Pulmonary artery endothelial cell (primary cell): ENCODE measurements around the gene APCDD1. TPM values are rescaled to one million over a fixed set of nuclear protein-coding genes. Genes with fewer than 3 reads are reported as not detected.

Experiments used
- DNase-seq: peaks from one replicate; pipeline ENCODE4 v3.0.0-alpha.2; 2011; ENCODE audit warnings: low read depth, low spot score
- total RNA-seq: library from RNA; depleted of rRNA; stranded (reverse); fragments of >200 nt; gene quantifications from 2 replicates; pipeline ENCODE4 v1.2.3, GENCODE V29; 2014

The APCDD1 gene
- total RNA-seq, 1 donor from 2014 or later: 0.20 TPM

- DNase-seq: no peak
These were observed 22.8 kb upstream of the APCDD1 start for GRCh38 chr18:10431680-10432079.

GRCh38 chr18:10432781-10433180, 21.7 kb upstream of the APCDD1 start:
- DNase-seq: no peak

GRCh38 chr18:10436160-10436559, 18.3 kb upstream of the APCDD1 start:
- no peak for DNase-seq

DNA sequence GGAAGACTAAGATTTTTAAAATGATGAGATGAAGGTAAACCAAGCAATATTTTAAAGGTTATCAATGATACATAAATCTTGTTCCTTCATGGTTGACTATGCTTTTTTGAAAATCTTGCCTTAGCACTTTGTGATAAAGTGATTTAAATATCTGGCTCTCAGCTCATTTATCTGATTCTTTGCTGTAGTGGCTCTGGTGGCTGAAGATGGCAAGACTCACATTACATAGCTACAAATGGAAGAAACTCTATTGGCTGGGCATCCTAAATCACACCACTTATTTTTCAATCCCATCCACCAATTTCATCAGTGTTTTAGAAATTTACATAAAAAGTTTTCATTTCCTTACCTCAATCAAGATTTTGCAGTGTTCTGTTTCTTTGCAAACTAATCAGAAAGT, 16.6 kb upstream of the APCDD1 start:
- no peak for DNase-seq

DNA sequence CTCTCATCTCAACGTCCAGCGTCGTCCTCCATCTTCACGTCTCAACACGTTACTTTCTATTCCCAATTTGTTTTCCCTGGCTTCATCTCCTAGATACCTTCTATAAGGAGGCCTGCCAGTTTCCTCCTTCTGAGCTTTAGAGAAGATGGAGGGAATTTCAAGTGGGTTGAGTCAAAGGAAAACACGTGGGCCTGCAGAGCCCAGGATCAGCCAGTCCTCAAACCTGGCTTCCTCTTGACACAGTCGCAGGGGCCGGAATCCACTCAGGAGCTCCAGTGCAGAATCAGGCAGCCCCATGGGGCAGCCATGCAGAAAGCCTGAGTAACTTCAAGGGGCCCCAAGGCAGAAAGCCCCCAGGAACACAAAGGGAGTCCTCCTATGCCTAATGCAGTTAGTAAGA, 14.5 kb upstream of the APCDD1 start:
- DNase-seq: no peak

DNA sequence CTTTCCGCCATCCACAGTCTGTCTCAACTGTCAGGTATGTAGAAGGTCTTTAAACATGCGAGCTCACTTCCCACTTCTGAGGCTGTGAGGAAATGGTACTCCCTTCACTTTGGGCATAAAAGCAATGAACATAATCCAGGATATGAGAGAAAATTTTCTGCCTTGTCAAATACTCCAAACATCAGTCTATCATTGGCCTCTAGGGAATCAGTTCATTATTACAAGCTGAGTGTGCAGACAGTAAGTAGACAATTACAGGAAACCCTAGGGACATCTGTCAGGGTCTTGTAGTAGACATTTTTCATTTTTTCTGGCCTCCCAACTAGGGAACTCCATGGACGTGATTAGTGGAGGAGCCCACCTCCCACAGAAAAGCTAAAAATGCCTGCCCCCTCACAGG, 13.6 kb upstream of the APCDD1 start:
- DNase-seq: no peak

DNA sequence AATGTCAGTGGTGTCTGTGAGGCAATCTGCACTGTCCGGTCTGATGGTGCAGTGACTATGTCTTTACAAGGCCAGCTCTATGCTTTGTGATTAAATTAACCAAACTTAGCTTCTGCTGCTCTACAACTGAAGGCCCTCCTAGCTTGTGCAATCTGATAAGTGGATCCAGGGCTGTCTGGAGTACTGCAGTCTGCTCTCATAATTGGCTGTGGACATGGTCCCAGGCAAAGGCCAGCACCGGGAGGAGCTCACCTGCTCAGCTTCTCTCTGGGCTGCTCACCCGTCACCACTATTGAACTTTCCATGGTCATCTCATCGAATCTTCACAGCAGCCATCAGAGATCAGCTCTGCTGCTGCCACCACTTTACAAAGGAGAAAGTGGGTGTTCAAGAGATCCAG, 13.0 kb upstream of the APCDD1 start:
- DNase-seq: no peak

DNA sequence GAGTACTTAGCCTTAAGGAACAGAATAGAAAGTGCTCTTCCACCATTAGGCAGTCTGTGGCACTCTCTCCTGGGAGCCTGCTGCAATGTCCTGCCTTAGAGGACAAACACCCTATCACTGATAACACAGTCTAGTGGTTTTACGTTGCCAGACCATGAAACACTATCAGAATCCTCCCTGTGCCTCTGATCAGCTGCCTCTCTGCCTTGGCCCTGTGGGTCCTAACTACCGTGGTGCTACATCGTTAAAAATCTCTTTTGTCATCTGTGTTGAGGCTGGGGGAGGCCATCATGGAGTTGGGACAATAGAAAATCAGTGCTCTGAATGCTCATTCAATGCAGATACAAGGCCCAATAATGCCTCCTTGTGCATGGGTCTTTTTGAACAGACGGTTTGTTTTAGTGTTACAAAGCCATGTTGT, 11.9 kb upstream of the APCDD1 start:
- DNase-seq: no peak

GRCh38 chr18:10443001-10443400, 11.4 kb upstream of the APCDD1 start:
- no peak for DNase-seq

DNA sequence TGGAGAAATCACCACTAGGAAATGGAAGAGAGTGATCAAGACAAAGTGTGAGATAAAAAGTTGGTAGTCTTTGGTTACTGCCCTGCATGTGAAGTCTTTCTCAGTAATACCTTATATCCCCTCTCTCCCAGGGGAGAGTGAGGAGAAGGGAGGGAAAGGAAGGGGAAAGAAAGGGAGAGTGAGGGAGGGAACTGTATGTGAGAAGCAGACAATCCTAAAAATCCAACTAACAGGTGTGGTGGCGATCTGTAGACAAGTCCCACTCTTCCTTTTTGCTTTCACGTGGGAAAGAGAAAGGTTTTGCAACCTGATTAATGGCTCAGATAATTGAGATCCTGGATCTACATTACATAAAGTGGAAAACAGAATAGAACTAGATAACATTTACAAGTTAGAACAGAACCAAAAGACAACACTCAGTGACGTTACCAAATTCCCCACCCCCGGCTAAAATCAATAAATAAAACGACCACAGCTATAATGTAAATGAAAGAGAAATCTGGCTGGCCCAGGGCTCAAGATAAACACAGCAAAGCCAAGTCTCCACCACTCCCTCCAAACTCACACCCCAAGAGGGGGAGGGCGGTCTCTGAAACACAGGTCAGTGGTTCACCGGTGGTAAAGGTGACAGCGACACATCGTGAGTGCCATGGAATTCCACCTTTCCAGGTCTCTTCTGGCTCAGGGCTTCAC, 10.0 kb upstream of the APCDD1 start:
- no peak for DNase-seq

DNA sequence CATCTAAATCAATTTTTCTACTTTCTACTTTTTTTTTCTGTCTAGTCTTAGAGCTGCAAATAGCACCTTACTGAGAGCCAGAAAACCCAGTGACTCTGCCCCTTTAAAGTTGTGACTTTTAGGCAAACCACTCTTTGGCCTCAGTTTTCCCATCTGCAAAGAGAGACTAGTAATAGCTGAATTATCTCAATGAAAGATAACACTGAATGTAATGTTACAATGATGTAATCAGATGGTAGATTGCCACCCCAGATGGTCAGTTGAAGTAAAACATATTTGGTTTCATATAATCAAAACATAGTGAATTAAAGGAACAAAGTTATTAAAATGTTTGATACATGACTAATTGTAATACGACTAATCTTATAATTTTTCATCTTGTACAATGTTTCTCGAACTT, 5.0 kb upstream of the APCDD1 start:
- DNase-seq: no peak

DNA sequence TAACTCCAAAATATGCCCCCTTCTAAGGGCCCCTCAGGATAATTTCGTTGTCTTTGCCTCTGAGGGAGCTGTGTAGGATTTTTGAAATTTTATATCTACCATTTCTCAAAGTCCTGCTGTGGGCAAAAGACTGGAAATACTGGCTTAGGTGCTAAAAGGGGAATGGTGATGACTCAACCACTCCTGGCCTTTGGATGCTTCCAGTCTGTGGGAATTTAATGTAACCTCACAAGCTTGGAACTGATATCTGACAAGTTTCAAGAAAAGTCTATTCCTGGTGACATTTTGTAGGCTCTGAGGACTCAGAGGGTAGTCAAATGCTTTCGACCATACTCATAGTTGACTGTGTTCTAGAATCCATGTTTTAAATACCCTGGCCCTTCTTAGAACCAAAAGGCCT, 3.4 kb upstream of the APCDD1 start:
- no peak for DNase-seq

DNA sequence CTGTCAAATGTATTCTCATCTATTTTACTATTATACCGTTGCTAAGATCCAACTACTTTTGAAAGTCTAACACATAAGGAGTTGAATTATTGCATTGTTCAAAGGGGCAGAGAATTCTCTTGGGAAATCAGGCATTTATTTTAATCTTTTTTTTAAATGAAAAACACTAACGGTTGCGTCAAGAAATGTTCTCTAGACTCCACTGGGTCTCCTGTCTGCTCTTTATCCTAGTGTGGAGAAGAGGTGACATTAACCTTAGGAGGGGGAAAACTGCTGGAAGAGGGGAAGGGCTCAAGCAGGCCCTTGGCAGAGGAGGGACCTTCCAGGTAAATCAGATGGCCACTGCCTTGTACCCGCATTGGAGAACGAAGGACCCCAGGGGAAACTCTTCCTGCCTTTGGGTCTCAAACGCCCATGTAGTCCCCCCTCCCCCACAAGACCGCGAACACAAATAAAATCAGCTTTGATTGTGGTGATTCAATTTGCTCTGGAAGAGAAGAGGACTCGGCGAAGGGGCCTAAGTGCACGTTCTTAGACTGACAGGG, 1.1 kb upstream of the APCDD1 start:
- no peak for DNase-seq

GRCh38 chr18:10454681-10455557, 484 bp downstream of the APCDD1 start:
- no peak for DNase-seq

- DNase-seq: no peak
These were observed 1.5 kb downstream of the APCDD1 start for GRCh38 chr18:10455726-10456453.

- DNase-seq: no peak
These were observed 2.3 kb downstream of the APCDD1 start for GRCh38 chr18:10456718-10457117.

- DNase-seq: no peak
These were observed 2.7 kb downstream of the APCDD1 start for GRCh38 chr18:10457128-10457527.

GRCh38 chr18:10457767-10458166, 3.3 kb downstream of the APCDD1 start:
- no peak for DNase-seq

DNA sequence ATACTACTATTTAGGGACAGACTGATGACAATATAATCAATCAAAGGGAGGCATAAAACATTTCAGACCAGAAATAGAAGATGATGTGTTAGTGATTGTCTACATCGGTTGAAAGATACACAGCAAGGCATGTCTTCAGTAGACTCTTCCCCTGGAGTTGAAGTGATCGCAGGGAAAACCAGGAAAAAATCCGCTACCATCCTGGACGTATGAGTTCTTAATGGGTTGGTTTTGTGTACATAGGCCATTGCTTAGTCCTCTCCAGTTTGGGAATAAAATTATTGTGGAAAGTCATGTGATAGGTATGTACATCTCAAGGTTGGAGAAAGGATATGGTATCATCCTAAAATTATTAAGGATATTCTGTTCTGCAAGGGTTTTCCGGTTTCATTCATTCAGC, 4.3 kb downstream of the APCDD1 start:
- no peak for DNase-seq

- no peak for DNase-seq
These were observed 5.2 kb downstream of the APCDD1 start for GRCh38 chr18:10459587-10459986.

- no peak for DNase-seq
These were observed 6.1 kb downstream of the APCDD1 start for GRCh38 chr18:10460414-10461018.

- no peak for DNase-seq
These were observed 7.6 kb downstream of the APCDD1 start for GRCh38 chr18:10461989-10462388.
